ENCODE results near the gene TECPR2. TPM values are rescaled to one million over a fixed set of nuclear protein-coding genes. Genes with fewer than 3 reads are reported as not detected.
A peak's percentile ranks its signal among the peaks of the same experiment; 100 is the strongest.

Gene TECPR2
- total and polyA plus RNA-seq, 2 of the 13 experiments (the other 11 are each of a cell fraction or from before 2014, with no cell fraction given): 3.5 to 5.7 TPM

GRCh38 chr14:102544747-102545460 is 182.2 kb downstream of the TECPR2 start (continued):
- TF ChIP-seq, protein P1, sequence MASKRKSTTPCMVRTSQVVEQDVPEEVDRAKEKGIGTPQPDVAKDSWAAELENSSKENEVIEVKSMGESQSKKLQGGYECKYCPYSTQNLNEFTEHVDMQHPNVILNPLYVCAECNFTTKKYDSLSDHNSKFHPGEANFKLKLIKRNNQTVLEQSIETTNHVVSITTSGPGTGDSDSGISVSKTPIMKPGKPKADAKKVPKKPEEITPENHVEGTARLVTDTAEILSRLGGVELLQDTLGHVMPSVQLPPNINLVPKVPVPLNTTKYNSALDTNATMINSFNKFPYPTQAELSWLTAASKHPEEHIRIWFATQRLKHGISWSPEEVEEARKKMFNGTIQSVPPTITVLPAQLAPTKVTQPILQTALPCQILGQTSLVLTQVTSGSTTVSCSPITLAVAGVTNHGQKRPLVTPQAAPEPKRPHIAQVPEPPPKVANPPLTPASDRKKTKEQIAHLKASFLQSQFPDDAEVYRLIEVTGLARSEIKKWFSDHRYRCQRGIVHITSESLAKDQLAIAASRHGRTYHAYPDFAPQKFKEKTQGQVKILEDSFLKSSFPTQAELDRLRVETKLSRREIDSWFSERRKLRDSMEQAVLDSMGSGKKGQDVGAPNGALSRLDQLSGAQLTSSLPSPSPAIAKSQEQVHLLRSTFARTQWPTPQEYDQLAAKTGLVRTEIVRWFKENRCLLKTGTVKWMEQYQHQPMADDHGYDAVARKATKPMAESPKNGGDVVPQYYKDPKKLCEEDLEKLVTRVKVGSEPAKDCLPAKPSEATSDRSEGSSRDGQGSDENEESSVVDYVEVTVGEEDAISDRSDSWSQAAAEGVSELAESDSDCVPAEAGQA (IDR thresholded peaks at IDR 0.05; ENCODE audit: low read depth): no peak
- TF ChIP-seq, protein P1 (CRISPR knock-in tag; IDR thresholded peaks at IDR 0.05; ENCODE audit: borderline replicate concordance): peak; percentile 46; the same call in 1 of the 2 replicates
- TF ChIP-seq RBM39 (IDR thresholded peaks at IDR 0.05; ENCODE audit: low read depth, low read length, poor library complexity, severe bottlenecking) (peak; percentile 72), ZMYM4 (CRISPR knock-in tag; IDR thresholded peaks at IDR 0.05) (peak; percentile 10; the same call in 1 of the 2 replicates), MEIS1 (CRISPR knock-in tag; IDR thresholded peaks at IDR 0.05; ENCODE audit: borderline replicate concordance) (peak; percentile 18; the same call in 1 of the 2 replicates), ELF4 (CRISPR knock-in tag; IDR thresholded peaks at IDR 0.05; ENCODE audit: borderline replicate concordance) (0 out of 2 replicates have a peak, but pooled peaks have one; percentile 9), ZFP91 (CRISPR knock-in tag; IDR thresholded peaks at IDR 0.05; ENCODE audit: borderline replicate concordance) (peak; percentile 55; the same call in 1 of the 2 replicates), TEF (CRISPR knock-in tag; IDR thresholded peaks at IDR 0.05) (no peak), ZNF446 (CRISPR knock-in tag; IDR thresholded peaks at IDR 0.05) (no peak), GMEB2 (CRISPR knock-in tag; IDR thresholded peaks at IDR 0.05; ENCODE audit: low read depth) (no peak), CBX5 (CRISPR knock-in tag; IDR thresholded peaks at IDR 0.05; ENCODE audit: borderline replicate concordance) (peak; percentile 61; the same call in 1 of the 2 replicates), ZNF552 (CRISPR knock-in tag; IDR thresholded peaks at IDR 0.05; ENCODE audit: borderline replicate concordance) (no peak), ZNF549 (CRISPR knock-in tag; IDR thresholded peaks at IDR 0.05) (no peak), ZNF766 (CRISPR knock-in tag; IDR thresholded peaks at IDR 0.05; ENCODE audit: borderline replicate concordance) (no peak)
- TF ChIP-seq, protein P2, sequence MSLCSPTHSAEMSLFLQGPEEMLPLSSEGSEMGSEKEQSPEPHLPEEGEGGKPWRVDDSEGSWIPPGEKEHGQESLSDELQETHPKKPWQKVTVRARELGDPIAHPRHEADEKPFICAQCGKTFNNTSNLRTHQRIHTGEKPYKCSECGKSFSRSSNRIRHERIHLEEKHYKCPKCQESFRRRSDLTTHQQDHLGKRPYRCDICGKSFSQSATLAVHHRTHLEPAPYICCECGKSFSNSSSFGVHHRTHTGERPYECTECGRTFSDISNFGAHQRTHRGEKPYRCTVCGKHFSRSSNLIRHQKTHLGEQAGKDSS (CRISPR knock-in tag; IDR thresholded peaks at IDR 0.05; ENCODE audit: borderline replicate concordance, low read depth): peak; percentile 32; the same call in 1 of the 2 replicates
- TF ChIP-seq, protein P3, sequence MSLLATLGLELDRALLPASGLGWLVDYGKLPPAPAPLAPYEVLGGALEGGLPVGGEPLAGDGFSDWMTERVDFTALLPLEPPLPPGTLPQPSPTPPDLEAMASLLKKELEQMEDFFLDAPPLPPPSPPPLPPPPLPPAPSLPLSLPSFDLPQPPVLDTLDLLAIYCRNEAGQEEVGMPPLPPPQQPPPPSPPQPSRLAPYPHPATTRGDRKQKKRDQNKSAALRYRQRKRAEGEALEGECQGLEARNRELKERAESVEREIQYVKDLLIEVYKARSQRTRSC (CRISPR knock-in tag; IDR thresholded peaks at IDR 0.05; ENCODE audit: low read depth): no peak
